PC-9 (cell line): ENCODE results near the gene STRIP2.

Source experiments
- EZH2 ChIP-seq: fragments of 200-600 bp; sonication (generic); IDR thresholded peaks from 2 replicates; pipeline ENCODE4 v1.8.0; 2017; ENCODE audit warnings: antibody characterized with exemption, low read depth
- TF ChIP-seq, protein P1 (sequence below): fragments of 200-600 bp; sonication (generic); conservative IDR thresholded peaks from 2 replicates; pipeline ENCODE4 v1.6.1; 2017; ENCODE audit warnings: mixed run types, antibody characterized with exemption, mild to moderate bottlenecking, moderate library complexity

- TF ChIP-seq EZH2, result no peak
- TF ChIP-seq, protein P1, sequence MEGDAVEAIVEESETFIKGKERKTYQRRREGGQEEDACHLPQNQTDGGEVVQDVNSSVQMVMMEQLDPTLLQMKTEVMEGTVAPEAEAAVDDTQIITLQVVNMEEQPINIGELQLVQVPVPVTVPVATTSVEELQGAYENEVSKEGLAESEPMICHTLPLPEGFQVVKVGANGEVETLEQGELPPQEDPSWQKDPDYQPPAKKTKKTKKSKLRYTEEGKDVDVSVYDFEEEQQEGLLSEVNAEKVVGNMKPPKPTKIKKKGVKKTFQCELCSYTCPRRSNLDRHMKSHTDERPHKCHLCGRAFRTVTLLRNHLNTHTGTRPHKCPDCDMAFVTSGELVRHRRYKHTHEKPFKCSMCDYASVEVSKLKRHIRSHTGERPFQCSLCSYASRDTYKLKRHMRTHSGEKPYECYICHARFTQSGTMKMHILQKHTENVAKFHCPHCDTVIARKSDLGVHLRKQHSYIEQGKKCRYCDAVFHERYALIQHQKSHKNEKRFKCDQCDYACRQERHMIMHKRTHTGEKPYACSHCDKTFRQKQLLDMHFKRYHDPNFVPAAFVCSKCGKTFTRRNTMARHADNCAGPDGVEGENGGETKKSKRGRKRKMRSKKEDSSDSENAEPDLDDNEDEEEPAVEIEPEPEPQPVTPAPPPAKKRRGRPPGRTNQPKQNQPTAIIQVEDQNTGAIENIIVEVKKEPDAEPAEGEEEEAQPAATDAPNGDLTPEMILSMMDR, result no peak
Measured at GRCh38 chr7:129387537-129387936, 46.7 kb upstream of the STRIP2 start.
